ENCODE data around the gene SH2B3.
A peak's percentile ranks its signal among the peaks of the same experiment; 100 is the strongest.

Gene SH2B3

DNA sequence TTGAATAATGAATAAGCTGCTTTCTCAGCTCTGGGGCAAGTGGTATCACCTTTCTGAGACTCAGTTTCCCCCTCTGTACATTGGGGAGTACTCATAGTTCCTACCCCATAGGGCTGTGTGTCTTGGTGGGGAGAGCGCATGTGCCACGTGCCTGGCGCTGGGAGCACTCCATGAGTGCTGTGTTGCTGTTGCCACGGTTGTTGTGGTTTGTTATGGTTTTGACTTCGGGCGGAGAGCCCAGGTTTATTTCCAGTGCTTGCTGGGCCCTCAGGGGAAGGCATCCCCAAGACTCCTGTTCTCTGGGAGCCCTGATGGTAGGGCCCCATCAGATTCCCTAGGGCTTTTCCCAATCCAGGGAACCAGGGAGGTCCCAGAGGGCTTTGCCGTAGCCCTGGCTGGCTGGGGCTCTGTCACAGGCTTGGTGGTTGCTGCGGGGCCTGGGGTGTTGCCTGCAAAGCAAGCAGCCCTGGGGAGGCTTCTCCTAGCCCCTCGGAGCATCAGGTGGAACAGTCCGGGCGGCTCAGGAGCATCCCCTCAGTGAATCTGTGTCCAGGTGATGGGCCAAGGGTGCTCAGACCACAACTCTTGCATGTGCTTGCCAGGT lies 18.6 kb downstream of the SH2B3 start:
- peaks cover 15% of the 10 kb centered on the region for H3K36me3 ChIP-seq (ENCODE audit: control insufficient read depth, insufficient read depth, low read length, severe bottlenecking)
- no peaks in the 10 kb centered on the region for H3K9me3 ChIP-seq (ENCODE audit: control insufficient read depth, low read length)
- DNase-seq (ENCODE audit: low read depth) = no peak
- H3K9ac ChIP-seq (ENCODE audit: low read length) = no peak overlapping the region
- H3K27me3 ChIP-seq (replicated peaks; ENCODE audit: control insufficient read depth, insufficient read depth, low read length) = no peaks in the 10 kb centered on the region
- peaks cover 21% of the 10 kb centered on the region for H3K4me1 ChIP-seq (ENCODE audit: control insufficient read depth, insufficient read depth, low read length)
- no peak overlapping the region for H3K4me3 ChIP-seq (ENCODE audit: low read length)

- DNase-seq (ENCODE audit: low read depth) = no peak
- Histone ChIP-seq H3K9me3 (ENCODE audit: control insufficient read depth, low read length) (no peaks in the 10 kb centered on the region), H3K27me3 (replicated peaks; ENCODE audit: control insufficient read depth, insufficient read depth, low read length) (no peaks in the 10 kb centered on the region), H3K4me1 (ENCODE audit: control insufficient read depth, insufficient read depth, low read length) (peaks cover 19% of the 10 kb centered on the region), H3K36me3 (ENCODE audit: control insufficient read depth, insufficient read depth, low read length, severe bottlenecking) (peaks cover 11% of the 10 kb centered on the region), H3K9ac (ENCODE audit: low read length) (no peak overlapping the region), H3K4me3 (ENCODE audit: low read length) (no peak overlapping the region)
Observed at GRCh38 chr12:111424793-111425251, 19.1 kb downstream of the SH2B3 start.

DNA sequence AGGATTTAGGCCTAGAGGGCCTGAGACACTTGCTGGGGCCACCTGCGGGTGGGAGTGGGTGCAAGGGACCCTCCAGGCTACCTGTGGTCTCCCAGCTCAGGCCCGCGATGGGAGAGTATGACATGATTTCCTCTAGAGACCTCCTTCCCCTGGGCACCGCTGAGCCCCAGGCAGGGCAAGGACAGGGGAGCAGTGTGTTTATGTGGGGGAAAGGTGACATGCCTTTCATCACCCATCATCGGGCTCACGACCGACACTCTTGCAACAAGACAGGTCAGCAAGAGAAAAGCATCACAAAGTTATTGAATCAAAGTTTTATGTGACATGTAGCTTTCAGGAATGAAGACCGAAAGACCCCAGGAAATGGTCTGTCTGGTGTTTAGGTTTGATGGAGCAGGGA lies 19.9 kb downstream of the SH2B3 start:
- DNase-seq (ENCODE audit: low read depth) = no peak
- H3K9ac ChIP-seq (ENCODE audit: low read length) = no peak overlapping the region

GRCh38 chr12:111426344-111427185 lies 20.8 kb downstream of the SH2B3 start:
- no peaks in the 10 kb centered on the region for H3K36me3 ChIP-seq (ENCODE audit: control insufficient read depth, insufficient read depth, low read length, severe bottlenecking)
- no peaks in the 10 kb centered on the region for H3K9me3 ChIP-seq (ENCODE audit: control insufficient read depth, low read length)
- no peaks in the 10 kb centered on the region for H3K27me3 ChIP-seq (replicated peaks; ENCODE audit: control insufficient read depth, insufficient read depth, low read length)
- peak; percentile 26 for DNase-seq (ENCODE audit: low read depth)
- no peak overlapping the region for H3K9ac ChIP-seq (ENCODE audit: low read length)
- H3K4me3 ChIP-seq (ENCODE audit: low read length) = no peak overlapping the region
- peaks cover 20% of the 10 kb centered on the region for H3K4me1 ChIP-seq (ENCODE audit: control insufficient read depth, insufficient read depth, low read length)

More for the DNA sequence above, 19.9 kb downstream of the SH2B3 start:
- no peaks in the 10 kb centered on the region for H3K27me3 ChIP-seq (replicated peaks; ENCODE audit: control insufficient read depth, insufficient read depth, low read length)
- no peaks in the 10 kb centered on the region for H3K9me3 ChIP-seq (ENCODE audit: control insufficient read depth, low read length)
- H3K4me1 ChIP-seq (ENCODE audit: control insufficient read depth, insufficient read depth, low read length) = peaks cover 18% of the 10 kb centered on the region
- H3K4me3 ChIP-seq (ENCODE audit: low read length) = no peak overlapping the region
- peaks cover 5% of the 10 kb centered on the region for H3K36me3 ChIP-seq (ENCODE audit: control insufficient read depth, insufficient read depth, low read length, severe bottlenecking)

DNA sequence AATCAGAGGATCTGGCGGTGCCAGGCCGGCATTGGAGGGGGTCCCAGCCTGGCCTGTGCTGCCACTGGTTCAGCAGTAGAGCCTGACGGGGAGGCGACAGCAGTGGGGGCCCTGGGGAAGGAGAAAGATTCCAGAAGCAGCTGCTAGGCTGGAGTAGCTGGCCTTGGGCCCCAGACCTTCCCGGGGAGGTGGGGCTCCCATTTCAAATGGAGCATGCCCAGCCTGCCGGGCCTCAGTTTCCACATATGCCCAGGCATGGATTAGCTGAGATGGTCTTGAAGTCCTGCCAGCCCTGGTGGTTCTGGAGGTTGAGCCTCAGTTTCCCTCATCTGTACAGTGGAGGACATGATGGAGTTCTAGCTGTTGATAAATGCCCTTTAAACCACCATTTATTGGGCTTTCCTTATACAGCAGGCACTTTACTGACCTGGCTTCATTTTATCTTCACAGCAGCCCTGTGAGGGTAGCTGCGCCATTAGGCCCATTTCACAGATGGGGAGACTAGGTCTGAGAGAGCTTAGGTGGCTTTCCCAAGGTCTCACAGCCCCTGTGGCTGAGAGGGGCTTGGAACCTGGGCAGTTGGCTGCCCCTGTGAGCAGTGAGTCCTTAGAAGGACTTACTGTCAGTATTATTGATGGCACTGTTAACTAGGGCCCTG lies 21.8 kb downstream of the SH2B3 start:
- Histone ChIP-seq H3K4me1 (ENCODE audit: control insufficient read depth, insufficient read depth, low read length) (peaks cover 30% of the 10 kb centered on the region), H3K4me3 (ENCODE audit: low read length) (no peak overlapping the region), H3K36me3 (ENCODE audit: control insufficient read depth, insufficient read depth, low read length, severe bottlenecking) (no peaks in the 10 kb centered on the region), H3K27me3 (replicated peaks; ENCODE audit: control insufficient read depth, insufficient read depth, low read length) (no peaks in the 10 kb centered on the region), H3K9me3 (ENCODE audit: control insufficient read depth, low read length) (no peaks in the 10 kb centered on the region), H3K9ac (ENCODE audit: low read length) (no peak overlapping the region)
- no peak for DNase-seq (ENCODE audit: low read depth)

DNA sequence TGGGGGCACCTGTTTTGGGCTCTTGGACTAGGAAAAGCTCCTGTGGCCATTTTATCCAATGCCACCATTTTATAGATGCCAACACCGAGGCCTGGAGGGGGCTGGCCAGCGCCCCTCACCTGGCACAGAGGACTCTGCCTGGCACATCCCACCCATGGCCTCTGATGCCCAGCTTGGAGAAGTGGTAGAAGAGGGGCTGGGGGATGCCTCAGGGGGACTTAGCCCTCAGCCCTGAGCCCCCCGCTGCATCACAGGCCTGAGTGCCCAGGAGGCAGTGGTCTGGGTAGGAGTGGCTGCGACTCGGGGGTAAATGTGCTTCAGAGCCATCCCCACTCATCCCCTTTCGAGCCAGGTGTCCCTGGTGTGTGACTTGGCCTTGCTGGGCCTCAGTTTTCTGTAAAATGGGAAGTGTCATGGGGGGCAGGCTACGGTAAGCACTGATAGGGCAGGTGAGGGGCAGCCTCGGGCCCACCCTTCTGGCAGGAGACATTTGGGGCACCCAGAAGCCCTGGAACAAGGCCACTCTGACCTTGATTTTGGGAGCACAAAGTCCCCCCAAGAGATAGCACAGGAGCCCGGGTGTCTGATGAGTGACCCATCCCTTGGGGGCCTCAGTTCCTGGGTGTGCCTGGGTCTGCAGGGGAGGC lies 22.5 kb downstream of the SH2B3 start:
- no peak overlapping the region for H3K4me3 ChIP-seq (ENCODE audit: low read length)

GRCh38 chr12:111428728-111429175 lies 23.0 kb downstream of the SH2B3 start:
- H3K36me3 ChIP-seq (ENCODE audit: control insufficient read depth, insufficient read depth, low read length, severe bottlenecking) = no peaks in the 10 kb centered on the region
- H3K9me3 ChIP-seq (ENCODE audit: control insufficient read depth, low read length) = no peaks in the 10 kb centered on the region
- DNase-seq (ENCODE audit: low read depth) = no peak
- H3K27me3 ChIP-seq (replicated peaks; ENCODE audit: control insufficient read depth, insufficient read depth, low read length) = no peaks in the 10 kb centered on the region
- H3K4me3 ChIP-seq (ENCODE audit: low read length) = no peak overlapping the region
- peaks cover 34% of the 10 kb centered on the region for H3K4me1 ChIP-seq (ENCODE audit: control insufficient read depth, insufficient read depth, low read length)
- no peak overlapping the region for H3K9ac ChIP-seq (ENCODE audit: low read length)

More for the DNA sequence above, 22.5 kb downstream of the SH2B3 start:
- Histone ChIP-seq H3K27me3 (replicated peaks; ENCODE audit: control insufficient read depth, insufficient read depth, low read length) (no peaks in the 10 kb centered on the region), H3K36me3 (ENCODE audit: control insufficient read depth, insufficient read depth, low read length, severe bottlenecking) (no peaks in the 10 kb centered on the region), H3K4me1 (ENCODE audit: control insufficient read depth, insufficient read depth, low read length) (peaks cover 32% of the 10 kb centered on the region), H3K9me3 (ENCODE audit: control insufficient read depth, low read length) (no peaks in the 10 kb centered on the region), H3K9ac (ENCODE audit: low read length) (no peak overlapping the region)
- DNase-seq (ENCODE audit: low read depth) = no peak

DNA sequence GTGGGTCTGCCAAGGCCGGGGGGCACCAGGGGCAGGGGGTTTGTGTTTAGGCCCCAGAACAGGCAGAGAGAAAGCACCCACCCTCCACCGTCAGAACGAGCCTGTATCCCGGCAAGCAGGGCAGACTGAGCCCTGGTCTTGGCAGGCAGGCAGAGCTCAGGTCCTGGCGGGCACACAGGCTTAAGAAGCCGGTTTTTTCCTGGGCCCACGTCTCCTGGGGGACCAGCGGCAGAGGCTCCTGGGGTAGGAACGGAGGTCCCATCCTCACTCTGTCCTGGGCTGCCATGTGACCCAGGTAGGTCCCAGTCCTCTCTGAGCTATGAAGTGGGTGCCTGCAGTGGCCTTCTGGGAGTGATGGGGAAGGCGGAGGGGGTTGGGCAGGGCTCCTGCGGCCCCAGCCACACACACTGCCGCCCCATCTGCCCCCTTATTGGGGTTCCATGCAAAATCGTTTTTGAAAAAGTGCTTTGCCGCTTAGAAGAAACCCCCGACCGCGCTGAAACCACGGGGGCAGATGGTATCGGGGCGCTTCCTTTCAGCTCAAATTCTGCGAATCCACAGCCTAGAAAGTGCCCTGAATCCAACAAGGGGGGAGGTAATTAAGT lies 24.2 kb downstream of the SH2B3 start:
- no peak overlapping the region for H3K9ac ChIP-seq (ENCODE audit: low read length)
- no peaks in the 10 kb centered on the region for H3K27me3 ChIP-seq (replicated peaks; ENCODE audit: control insufficient read depth, insufficient read depth, low read length)
- H3K36me3 ChIP-seq (ENCODE audit: control insufficient read depth, insufficient read depth, low read length, severe bottlenecking) = no peaks in the 10 kb centered on the region
- no peak for DNase-seq (ENCODE audit: low read depth)
- no peak overlapping the region for H3K4me3 ChIP-seq (ENCODE audit: low read length)
- H3K9me3 ChIP-seq (ENCODE audit: control insufficient read depth, low read length) = no peaks in the 10 kb centered on the region
- peaks cover 43% of the 10 kb centered on the region for H3K4me1 ChIP-seq (ENCODE audit: control insufficient read depth, insufficient read depth, low read length)

GRCh38 chr12:111430433-111431353 lies 25.0 kb downstream of the SH2B3 start:
- H3K36me3 ChIP-seq (ENCODE audit: control insufficient read depth, insufficient read depth, low read length, severe bottlenecking) = no peaks in the 10 kb centered on the region
- DNase-seq (ENCODE audit: low read depth) = no peak
- peaks cover 44% of the 10 kb centered on the region for H3K4me1 ChIP-seq (ENCODE audit: control insufficient read depth, insufficient read depth, low read length)
- no peaks in the 10 kb centered on the region for H3K9me3 ChIP-seq (ENCODE audit: control insufficient read depth, low read length)
- H3K9ac ChIP-seq (ENCODE audit: low read length) = no peak overlapping the region
- no peak overlapping the region for H3K4me3 ChIP-seq (ENCODE audit: low read length)
- no peaks in the 10 kb centered on the region for H3K27me3 ChIP-seq (replicated peaks; ENCODE audit: control insufficient read depth, insufficient read depth, low read length)

- DNase-seq (ENCODE audit: low read depth) = peak; percentile 40
- Histone ChIP-seq H3K9me3 (ENCODE audit: control insufficient read depth, low read length) (no peaks in the 10 kb centered on the region), H3K27me3 (replicated peaks; ENCODE audit: control insufficient read depth, insufficient read depth, low read length) (no peaks in the 10 kb centered on the region), H3K9ac (ENCODE audit: low read length) (no peak overlapping the region), H3K36me3 (ENCODE audit: control insufficient read depth, insufficient read depth, low read length, severe bottlenecking) (no peaks in the 10 kb centered on the region), H3K4me1 (ENCODE audit: control insufficient read depth, insufficient read depth, low read length) (peaks cover 40% of the 10 kb centered on the region), H3K4me3 (ENCODE audit: low read length) (no peak overlapping the region)
Observed at GRCh38 chr12:111431772-111432171, 26.0 kb downstream of the SH2B3 start.
